ENCODE measurements around the gene RNU6-1. TPM values are rescaled to one million over a fixed set of nuclear protein-coding genes. Genes with fewer than 3 reads are reported as not detected.

Gene RNU6-1
- total RNA-seq, 1 experiment from 2014 or later = not detected

DNA sequence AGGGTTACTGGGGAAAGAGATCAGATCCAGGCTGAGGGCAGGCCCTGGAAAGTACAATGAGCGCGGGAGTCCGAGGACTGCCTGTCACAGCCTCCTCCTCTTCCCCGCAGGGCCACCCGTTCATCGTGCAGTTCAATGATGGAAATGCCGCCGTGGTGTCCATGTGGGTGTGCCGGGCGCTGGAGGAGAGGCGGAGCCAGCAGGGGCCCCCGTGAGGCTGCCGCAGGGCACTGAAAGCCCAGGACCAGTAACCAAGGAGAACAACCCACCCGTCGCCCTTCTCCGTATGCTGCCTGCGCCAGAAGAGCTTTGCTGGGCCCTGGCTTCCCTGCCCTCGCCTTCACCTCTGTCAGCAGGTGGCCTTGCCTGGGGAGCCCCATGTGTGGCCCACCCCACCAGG is 33.3 kb downstream of the RNU6-1 start:
- CTCF ChIA-PET = interaction anchor here (0.5 kb wide), 1 partner anchor 16 kb away, joined by 4 read pairs; no protein-coding TSS in a partner anchor
- H3K27me3 Mint-ChIP-seq (ENCODE audit: insufficient read depth, unreplicated experiment) = no peaks in the 10 kb centered on the region
- no peak for DNase-seq (ENCODE audit: unreplicated experiment)
- no peaks in the 10 kb centered on the region for H3K9me3 Mint-ChIP-seq (ENCODE audit: unreplicated experiment)
- TF ChIP-seq CTCF (IDR thresholded peaks at IDR 0.05; ENCODE audit: unreplicated experiment) = no peak
- H3K4me3 Mint-ChIP-seq (ENCODE audit: unreplicated experiment) = no peak overlapping the region
- POLR2A ChIA-PET = no interaction called here
- no TSS peak for BruUV-seq (replicated peaks)
- intact Hi-C loops (cut with micrococcal nuclease) = no loop called here
- H3K36me3 Mint-ChIP-seq (ENCODE audit: insufficient read depth, unreplicated experiment) = no peaks in the 10 kb centered on the region
- no peak overlapping the region for H3K27ac Mint-ChIP-seq (ENCODE audit: low read depth, unreplicated experiment)
- no peaks in the 10 kb centered on the region for H3K4me1 Mint-ChIP-seq (ENCODE audit: insufficient read depth, unreplicated experiment)

DNA sequence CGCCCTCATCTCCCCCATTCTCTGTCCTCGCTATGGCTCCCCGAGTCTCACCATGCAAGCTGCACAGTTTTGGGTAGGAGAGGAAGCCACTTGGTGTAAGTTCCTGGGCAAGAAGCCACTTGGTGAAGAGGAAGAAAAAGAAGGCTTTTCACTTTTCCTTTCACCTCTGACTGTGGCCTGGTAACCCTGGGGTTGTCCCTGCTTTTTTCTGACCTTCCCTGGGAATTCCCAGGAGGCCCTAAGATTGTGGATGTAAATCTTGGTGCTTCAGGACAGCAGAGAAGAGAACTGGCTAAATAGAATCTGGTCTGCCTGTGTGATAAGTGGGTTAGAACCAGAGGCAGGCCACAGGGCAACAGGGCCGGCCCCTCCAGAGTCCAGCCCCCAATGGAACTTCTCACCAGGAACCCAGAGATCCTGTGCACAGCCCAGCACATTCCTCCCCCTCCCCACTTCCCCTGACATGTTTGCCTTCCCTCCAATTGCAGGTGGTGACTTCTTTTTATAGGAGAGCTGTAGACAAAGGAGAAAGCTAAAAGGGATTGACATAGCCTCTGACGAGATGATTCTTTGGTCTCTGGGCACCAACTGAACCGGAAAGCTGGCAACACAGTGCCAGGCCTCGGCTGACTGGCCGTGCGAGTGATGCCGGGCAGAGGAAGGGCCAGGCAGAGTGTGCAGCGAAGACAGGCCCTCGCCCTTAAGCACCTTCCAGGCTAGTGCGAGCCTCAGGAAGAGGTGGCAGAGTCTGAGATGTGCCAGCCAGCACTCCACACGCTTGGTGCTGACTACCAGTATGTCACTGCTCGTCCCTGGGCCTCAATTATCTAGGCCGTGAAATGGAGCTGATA is 34.0 kb downstream of the RNU6-1 start:
- H3K27me3 Mint-ChIP-seq (ENCODE audit: insufficient read depth, unreplicated experiment) = no peaks in the 10 kb centered on the region
- BruUV-seq (replicated peaks) = no TSS peak
- H3K36me3 Mint-ChIP-seq (ENCODE audit: insufficient read depth, unreplicated experiment) = peaks cover 4% of the 10 kb centered on the region
- DNase-seq (ENCODE audit: unreplicated experiment) = no peak
- H3K9me3 Mint-ChIP-seq (ENCODE audit: unreplicated experiment) = no peaks in the 10 kb centered on the region
- ChIA-PET POLR2A (no interaction called here), CTCF (interaction anchor here (0.5 kb wide), 1 partner anchor 16 kb away, joined by 4 read pairs; no protein-coding TSS in a partner anchor)
- H3K27ac Mint-ChIP-seq (ENCODE audit: low read depth, unreplicated experiment) = no peak overlapping the region
- no peaks in the 10 kb centered on the region for H3K4me1 Mint-ChIP-seq (ENCODE audit: insufficient read depth, unreplicated experiment)
- TF ChIP-seq CTCF (IDR thresholded peaks at IDR 0.05; ENCODE audit: unreplicated experiment) = no peak
- H3K4me3 Mint-ChIP-seq (ENCODE audit: unreplicated experiment) = no peak overlapping the region
- intact Hi-C loops (cut with micrococcal nuclease) = no loop called here

DNA sequence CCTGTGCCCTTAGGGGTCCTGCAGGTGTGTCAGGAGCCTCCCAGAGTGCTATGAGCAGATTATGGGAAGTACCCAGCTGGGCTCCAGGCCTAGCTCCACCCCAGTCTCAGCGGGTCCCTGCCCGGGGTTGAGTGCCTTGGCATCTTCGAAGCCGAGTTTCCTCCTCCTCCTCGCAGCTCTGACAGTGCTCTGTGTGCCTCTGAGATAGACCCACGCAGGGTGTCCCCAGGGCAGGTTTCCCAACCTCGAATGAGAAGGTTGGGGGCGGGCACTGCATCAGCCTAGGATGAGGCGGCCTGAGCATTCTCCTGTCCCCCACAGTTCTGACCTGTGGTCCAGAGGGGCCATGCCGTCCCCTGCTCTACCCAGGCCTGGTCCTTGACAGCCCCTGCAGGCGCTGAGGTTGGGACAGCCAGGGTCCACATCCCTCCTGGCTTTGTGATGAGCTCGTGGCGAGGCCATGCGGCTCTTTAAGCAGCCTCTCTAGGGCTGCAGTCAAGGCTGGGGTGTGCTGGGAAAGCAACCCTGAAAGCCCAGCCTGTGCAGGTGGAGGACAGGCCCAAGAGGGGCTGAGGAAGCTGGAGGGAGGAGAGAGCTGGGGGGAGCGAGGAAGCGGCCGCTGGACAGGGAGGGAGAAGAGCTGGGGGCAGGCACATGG is 34.7 kb downstream of the RNU6-1 start:
- BruUV-seq (replicated peaks) = no TSS peak

More for the DNA sequence above, 34.7 kb downstream of the RNU6-1 start:
- H3K27ac Mint-ChIP-seq (ENCODE audit: low read depth, unreplicated experiment) = no peak overlapping the region
- H3K9me3 Mint-ChIP-seq (ENCODE audit: unreplicated experiment) = no peaks in the 10 kb centered on the region
- no peak for TF ChIP-seq CTCF (IDR thresholded peaks at IDR 0.05; ENCODE audit: unreplicated experiment)
- intact Hi-C loops (cut with micrococcal nuclease) = no loop called here
- no peaks in the 10 kb centered on the region for H3K27me3 Mint-ChIP-seq (ENCODE audit: insufficient read depth, unreplicated experiment)
- no peak overlapping the region for H3K4me3 Mint-ChIP-seq (ENCODE audit: unreplicated experiment)
- no peak for DNase-seq (ENCODE audit: unreplicated experiment)
- H3K4me1 Mint-ChIP-seq (ENCODE audit: insufficient read depth, unreplicated experiment) = no peaks in the 10 kb centered on the region
- CTCF ChIA-PET = interaction anchor here (0.5 kb wide), 1 partner anchor 15 kb away, joined by 3 read pairs; no protein-coding TSS in a partner anchor
- peaks cover 8% of the 10 kb centered on the region for H3K36me3 Mint-ChIP-seq (ENCODE audit: insufficient read depth, unreplicated experiment)
- POLR2A ChIA-PET = no interaction called here
